Measurements from ENCODE around the gene ASXL2. TPM values are rescaled to one million over a fixed set of nuclear protein-coding genes. Genes with fewer than 3 reads are reported as not detected.

ASXL2 gene
- polyA plus RNA-seq, 1 donor from 2014 or later = 2.9 TPM

DNA sequence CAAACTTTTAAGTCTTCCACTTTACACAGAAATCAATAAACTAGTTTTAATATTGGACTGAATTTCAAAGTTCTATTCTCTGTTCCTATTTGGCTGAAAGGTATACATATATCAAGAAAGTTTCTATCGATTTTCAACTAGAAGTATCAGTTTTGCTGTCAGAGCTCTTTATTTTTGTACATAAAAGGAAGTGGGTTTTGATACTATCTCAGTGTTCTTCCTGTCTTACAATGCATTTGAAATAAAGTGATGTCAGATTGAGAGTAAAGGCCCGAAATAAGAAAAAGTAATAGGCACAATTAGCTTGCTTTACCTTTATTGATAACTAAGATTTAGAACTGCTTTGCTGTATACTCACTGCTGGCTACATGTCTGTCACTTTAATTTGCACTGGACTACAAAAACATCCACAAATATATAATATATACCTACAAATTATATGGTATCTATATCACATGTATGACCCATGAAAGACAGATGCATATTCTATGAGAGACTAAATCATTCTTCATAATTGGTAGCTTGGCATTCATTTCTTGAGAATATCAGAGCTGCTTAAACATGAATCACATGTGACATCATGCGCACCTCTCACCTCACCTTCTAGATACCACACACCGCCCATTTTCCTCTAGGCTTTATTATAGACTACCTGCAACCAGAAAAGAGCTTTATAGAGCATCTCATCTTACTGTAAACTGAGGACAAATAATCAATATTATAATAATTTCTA lies 83.6 kb downstream of the ASXL2 start:
- H3K79me2 ChIP-seq (replicated peaks; ENCODE audit: insufficient read depth, low read length) = no peaks in the 10 kb centered on the region
- H4K20me1 ChIP-seq (ENCODE audit: insufficient read depth) = no peaks in the 10 kb centered on the region
- no peaks in the 10 kb centered on the region for H3K36me3 ChIP-seq (ENCODE audit: insufficient read depth, low read length)
- no peak overlapping the region for H3K9ac ChIP-seq (ENCODE audit: low read length)
- no peak overlapping the region for H3K4me3 ChIP-seq (ENCODE audit: low read length)
- TF ChIP-seq TAF1 (IDR thresholded peaks at IDR 0.05; ENCODE audit: low read depth) (no peak), MXI1 (conservative IDR thresholded peaks at IDR 0.05; ENCODE audit: poor library complexity, severe bottlenecking) (no peak), SMC3 (conservative IDR thresholded peaks at IDR 0.05; ENCODE audit: poor library complexity) (no peak)
- H3K9me3 ChIP-seq (ENCODE audit: low read length) = no peaks in the 10 kb centered on the region
- no peak overlapping the region for H3K27ac ChIP-seq (ENCODE audit: low read length)
- no peaks in the 10 kb centered on the region for H3F3A ChIP-seq (ENCODE audit: insufficient read depth, low read length, poor library complexity, severe bottlenecking)
- no peak overlapping the region for H3K4me2 ChIP-seq (ENCODE audit: low read length)
- no peaks in the 10 kb centered on the region for H3K9me2 ChIP-seq (ENCODE audit: insufficient read depth, low read length)
- H3K27me3 ChIP-seq (ENCODE audit: insufficient read depth, low read depth, low read length) = no peaks in the 10 kb centered on the region
- H2AFZ ChIP-seq (ENCODE audit: low read depth, low read length) = no peak overlapping the region

DNA sequence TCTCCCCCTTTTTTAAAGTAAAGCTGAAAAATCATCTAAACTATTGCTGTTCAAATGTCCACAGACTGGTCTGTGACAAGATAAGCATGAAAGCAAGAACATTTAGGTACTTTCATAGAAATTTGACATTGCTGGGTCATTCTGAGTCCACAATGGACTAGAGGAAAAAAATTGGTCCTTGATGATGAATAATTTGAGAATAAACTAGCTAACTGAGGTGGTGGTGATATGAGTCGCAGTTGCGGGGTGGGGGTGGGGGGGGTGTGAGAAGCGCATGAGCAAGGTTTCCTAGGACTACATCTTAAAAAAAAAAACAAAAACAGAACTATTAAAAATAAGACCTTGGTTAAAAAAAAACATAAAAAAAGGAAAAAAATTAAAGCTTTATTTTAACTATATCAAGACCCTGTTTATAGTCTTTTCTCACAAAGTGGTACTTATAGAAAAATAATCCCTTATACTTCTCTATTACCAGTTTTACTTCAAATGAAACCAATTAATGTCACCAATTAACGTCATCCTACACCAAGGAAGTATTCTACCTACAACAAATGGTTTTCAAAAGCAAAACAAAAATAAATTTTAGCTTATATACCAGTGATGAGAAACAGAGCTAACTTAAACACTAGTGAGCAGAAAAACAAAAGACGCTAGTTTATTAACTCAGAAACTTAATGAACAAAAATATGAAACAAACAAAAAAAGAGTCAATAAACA lies 88.1 kb downstream of the ASXL2 start:
- H2AFZ ChIP-seq (ENCODE audit: low read depth, low read length) = no peak overlapping the region
- H3K9me3 ChIP-seq (ENCODE audit: low read length) = no peaks in the 10 kb centered on the region
- H3K9ac ChIP-seq (ENCODE audit: low read length) = no peak overlapping the region
- H3K4me3 ChIP-seq (ENCODE audit: low read length) = no peak overlapping the region
- H3K36me3 ChIP-seq (ENCODE audit: insufficient read depth, low read length) = no peaks in the 10 kb centered on the region
- H3K9me2 ChIP-seq (ENCODE audit: insufficient read depth, low read length) = no peaks in the 10 kb centered on the region
- no peaks in the 10 kb centered on the region for H3F3A ChIP-seq (ENCODE audit: insufficient read depth, low read length, poor library complexity, severe bottlenecking)
- no peaks in the 10 kb centered on the region for H3K27me3 ChIP-seq (ENCODE audit: insufficient read depth, low read depth, low read length)
- no peaks in the 10 kb centered on the region for H3K79me2 ChIP-seq (replicated peaks; ENCODE audit: insufficient read depth, low read length)
- TF ChIP-seq, protein P1, sequence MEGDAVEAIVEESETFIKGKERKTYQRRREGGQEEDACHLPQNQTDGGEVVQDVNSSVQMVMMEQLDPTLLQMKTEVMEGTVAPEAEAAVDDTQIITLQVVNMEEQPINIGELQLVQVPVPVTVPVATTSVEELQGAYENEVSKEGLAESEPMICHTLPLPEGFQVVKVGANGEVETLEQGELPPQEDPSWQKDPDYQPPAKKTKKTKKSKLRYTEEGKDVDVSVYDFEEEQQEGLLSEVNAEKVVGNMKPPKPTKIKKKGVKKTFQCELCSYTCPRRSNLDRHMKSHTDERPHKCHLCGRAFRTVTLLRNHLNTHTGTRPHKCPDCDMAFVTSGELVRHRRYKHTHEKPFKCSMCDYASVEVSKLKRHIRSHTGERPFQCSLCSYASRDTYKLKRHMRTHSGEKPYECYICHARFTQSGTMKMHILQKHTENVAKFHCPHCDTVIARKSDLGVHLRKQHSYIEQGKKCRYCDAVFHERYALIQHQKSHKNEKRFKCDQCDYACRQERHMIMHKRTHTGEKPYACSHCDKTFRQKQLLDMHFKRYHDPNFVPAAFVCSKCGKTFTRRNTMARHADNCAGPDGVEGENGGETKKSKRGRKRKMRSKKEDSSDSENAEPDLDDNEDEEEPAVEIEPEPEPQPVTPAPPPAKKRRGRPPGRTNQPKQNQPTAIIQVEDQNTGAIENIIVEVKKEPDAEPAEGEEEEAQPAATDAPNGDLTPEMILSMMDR (IDR thresholded peaks at IDR 0.05; ENCODE audit: poor library complexity, severe bottlenecking) = no peak
- TF ChIP-seq RAD21 (conservative IDR thresholded peaks at IDR 0.05) (no peak), TAF1 (IDR thresholded peaks at IDR 0.05; ENCODE audit: low read depth) (no peak), SMC3 (conservative IDR thresholded peaks at IDR 0.05; ENCODE audit: poor library complexity) (no peak), REST (IDR thresholded peaks at IDR 0.05; ENCODE audit: borderline replicate concordance) (no peak), MXI1 (conservative IDR thresholded peaks at IDR 0.05; ENCODE audit: poor library complexity, severe bottlenecking) (no peak), EP300 (conservative IDR thresholded peaks at IDR 0.05; ENCODE audit: poor library complexity, severe bottlenecking) (no peak)
- H3K4me2 ChIP-seq (ENCODE audit: low read length) = no peak overlapping the region
- no peaks in the 10 kb centered on the region for H4K20me1 ChIP-seq (ENCODE audit: insufficient read depth)
- H3K27ac ChIP-seq (ENCODE audit: low read length) = no peak overlapping the region

Data from neural cell (in vitro differentiated cells).